Cardiac fibroblast (primary cell): ENCODE data around the gene SLCO2A1.

Experiments
- DNase-seq, 2 donors: peaks; one replicate each; pipeline versions ENCODE4 v3.0.0 to v3.0.0-alpha.2; 2010; ENCODE audit warnings: low read depth in 2 of 2
- H3K4me3 ChIP-seq, 2 donors: replicated peaks in 1 of 2; 1 replicate in 1 of 2; 2 replicates in 1 of 2; pipeline ENCODE4 v1.5.1; 2011; ENCODE audit warnings: low read depth in 2 of 2, low read length in 2 of 2, mild to moderate bottlenecking in 2 of 2, moderate library complexity in 1 of 2
- TF ChIP-seq, protein P1 (sequence below): IDR thresholded peaks from one replicate; pipeline ENCODE4 v1.5.1; 2011; ENCODE audit warnings: low read depth, mild to moderate bottlenecking, low read length, inconsistent platforms

The SLCO2A1 gene

DNA sequence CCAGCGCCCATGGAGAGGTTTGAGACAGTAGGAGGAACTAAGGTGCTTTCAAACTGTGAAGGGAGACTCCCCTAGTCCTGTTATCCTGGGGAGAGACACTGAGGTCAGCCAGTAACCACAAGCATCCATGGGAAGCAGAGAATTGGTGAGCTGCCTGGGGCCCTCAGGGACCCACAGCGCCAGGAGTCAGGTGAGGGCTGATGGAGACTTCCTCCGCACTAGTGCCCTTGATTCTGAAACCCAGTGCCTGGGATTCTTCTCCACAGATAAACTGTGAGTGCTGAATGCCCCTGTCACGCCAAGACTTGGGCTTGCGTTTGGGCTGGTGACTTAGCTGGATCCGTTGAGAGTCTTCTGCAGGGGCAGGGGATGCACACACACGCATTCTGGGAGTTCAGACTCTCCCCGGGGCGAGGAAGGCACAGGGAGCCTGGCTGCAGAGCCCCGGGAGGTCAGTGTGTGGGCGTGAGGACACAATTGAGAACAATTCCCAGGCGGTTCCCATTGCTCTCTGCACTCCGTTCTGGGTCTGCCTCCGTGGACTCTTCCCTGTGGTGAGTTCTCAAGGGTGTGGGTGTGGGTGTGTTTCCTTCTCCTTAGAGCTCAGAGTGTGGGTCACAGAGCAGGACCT, 37.9 kb upstream of the SLCO2A1 start:
- TF ChIP-seq, protein P1, sequence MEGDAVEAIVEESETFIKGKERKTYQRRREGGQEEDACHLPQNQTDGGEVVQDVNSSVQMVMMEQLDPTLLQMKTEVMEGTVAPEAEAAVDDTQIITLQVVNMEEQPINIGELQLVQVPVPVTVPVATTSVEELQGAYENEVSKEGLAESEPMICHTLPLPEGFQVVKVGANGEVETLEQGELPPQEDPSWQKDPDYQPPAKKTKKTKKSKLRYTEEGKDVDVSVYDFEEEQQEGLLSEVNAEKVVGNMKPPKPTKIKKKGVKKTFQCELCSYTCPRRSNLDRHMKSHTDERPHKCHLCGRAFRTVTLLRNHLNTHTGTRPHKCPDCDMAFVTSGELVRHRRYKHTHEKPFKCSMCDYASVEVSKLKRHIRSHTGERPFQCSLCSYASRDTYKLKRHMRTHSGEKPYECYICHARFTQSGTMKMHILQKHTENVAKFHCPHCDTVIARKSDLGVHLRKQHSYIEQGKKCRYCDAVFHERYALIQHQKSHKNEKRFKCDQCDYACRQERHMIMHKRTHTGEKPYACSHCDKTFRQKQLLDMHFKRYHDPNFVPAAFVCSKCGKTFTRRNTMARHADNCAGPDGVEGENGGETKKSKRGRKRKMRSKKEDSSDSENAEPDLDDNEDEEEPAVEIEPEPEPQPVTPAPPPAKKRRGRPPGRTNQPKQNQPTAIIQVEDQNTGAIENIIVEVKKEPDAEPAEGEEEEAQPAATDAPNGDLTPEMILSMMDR: no peak
- peak in 1 of 2 donors; percentile 37 for DNase-seq
- H3K4me3 ChIP-seq: no peak overlapping the region

DNA sequence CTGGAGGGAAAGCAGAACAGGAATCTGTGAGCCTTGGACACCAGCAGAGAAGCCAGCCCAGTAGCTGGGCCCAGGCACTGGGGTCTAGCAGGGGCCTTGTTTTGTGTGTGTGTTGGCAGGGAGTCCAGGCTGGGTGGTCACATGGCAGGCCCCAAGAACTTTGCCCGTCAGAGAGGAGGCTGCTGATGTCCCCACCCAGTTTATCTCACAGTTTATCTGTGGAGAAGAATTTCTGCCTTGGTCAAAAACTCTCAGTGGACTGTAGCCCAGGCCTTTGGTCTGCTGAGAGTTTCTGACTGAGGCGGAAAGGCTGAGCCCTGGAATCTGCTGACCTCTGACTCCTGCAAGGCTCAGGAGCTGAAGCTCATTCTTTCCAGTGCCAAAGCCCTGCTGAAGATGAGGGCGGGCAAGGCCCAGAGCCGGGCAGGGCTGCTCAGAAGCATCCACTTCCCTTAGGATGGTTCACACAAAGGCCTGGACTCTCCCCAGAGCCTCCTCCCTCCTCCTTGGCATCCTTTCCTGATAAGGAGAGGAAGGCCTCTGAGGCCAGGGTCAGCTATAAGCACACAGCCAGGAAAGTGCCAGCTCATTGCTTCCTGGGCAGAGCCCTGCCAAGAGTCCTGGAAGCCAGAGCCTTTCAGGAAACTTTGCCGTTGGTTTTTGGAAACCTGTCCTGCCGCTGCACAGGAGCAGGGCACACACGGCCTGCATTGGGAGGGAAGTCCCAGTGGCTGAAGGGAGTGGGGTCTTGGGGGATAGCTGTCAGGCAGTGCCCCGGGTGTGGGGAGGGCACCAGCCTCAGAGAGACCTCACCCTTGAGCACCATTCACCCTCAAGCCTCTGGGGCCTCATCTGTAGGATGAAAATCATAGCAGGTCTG, 37.2 kb upstream of the SLCO2A1 start:
- no peak overlapping the region for H3K4me3 ChIP-seq
- TF ChIP-seq, protein P1: no peak
- DNase-seq: peak in 1 of 2 donors; percentile 72

DNA sequence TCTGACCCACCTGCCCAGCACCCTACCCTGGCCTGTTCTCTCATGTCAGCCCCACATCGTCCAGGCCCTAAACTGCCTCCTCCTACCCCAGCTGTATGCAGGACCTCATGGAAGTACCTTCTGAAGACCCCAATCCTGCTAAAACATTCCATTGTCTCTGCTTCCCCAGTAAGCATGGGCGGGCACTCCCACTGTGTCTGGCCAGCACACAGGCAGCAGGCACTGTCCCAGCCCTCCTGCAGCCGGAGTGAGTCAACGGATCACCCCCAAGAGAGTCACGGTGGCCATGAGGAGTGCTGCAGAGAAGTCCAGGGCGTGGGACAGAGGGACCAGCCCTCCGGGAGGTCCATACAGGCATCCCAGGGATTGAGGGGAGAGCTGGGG, 36.4 kb upstream of the SLCO2A1 start:
- H3K4me3 ChIP-seq: no peak overlapping the region
- no peak for DNase-seq
- TF ChIP-seq, protein P1: no peak

DNA sequence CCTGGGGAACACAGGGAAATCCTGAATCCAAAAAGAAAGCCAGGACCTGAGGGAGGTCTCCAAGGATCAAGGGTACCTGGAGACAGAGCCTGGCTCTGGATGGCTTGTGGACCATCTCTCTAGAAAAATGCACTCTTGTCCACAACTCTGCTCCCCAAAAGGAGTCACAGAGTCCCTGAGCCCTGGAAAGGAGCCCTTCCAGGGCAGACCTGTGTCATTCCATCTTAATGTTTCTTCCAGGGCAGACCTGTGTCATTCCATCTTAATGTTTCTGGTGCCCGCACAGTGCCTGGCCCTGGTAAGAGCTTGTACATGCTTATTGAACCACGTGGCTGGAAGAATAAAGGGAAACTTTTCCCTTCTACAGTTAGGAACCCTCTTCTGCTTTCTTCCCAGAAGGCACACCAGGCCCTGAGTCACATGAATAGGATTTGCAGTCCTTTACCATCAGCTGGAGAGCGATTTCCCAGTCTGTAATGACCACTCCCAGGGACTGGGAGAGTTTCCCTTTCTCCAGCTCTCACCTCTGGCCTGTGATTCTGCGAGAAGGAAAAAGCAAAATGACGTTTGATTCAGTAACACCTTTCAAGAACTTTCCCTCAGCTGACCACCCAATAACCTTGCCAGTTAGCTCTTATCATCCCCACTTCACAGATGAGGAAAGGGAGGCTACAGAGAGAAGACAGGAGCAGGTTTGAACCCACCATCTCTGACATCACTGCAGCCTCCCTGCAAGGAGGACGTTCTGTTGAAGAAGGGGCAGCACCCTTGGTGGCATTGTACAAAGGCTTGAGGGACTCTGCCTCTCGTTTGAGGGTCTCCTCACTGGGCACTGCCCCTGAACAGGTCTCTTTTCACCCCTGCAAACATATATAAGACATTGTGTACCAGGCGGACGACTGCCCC, 35.8 kb upstream of the SLCO2A1 start:
- TF ChIP-seq, protein P1: no peak
- no peak overlapping the region for H3K4me3 ChIP-seq
- no peak for DNase-seq

DNA sequence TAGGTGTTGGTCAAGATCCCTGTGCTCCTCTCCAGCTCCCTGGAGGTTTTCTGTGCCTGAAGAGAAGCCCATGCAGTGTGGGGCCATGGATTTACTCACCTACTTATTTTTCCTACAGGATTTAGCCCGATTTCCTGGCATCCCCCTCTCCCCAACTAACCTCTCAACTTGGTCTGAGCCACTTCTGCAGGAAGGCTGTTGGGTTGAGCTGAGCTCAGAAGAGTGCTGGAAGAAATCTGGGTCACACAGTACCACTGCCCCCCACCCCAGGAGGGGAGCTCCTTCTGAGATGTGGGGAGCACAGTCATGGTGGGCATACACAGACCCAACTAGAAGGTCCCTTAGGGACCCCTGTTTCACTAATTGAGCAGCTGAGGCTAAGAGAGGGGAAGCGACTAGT, 34.4 kb upstream of the SLCO2A1 start:
- TF ChIP-seq, protein P1: no peak

DNA sequence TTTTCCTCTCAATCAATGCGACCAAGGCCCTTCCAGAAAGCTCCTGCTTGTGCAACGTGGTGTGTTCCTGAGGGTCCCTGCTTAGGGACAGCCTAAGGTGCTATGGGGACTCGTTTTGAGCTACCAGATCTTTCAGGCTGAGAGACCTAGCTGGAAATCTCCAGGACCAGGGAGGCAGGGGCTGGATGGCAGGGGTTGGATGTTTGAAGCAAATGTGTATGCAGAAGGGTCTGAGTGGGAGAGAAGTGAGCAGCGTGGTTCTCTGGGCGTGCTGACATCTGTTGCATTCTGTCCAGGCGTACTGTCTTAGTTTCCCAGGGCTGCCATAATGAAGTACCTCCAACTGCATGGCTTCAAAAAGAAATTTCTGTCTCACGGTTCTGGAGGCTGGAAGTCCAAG, 31.7 kb upstream of the SLCO2A1 start:
- no peak for DNase-seq
- TF ChIP-seq, protein P1: no peak
- no peak overlapping the region for H3K4me3 ChIP-seq

More for the DNA sequence above, 34.4 kb upstream of the SLCO2A1 start:
- no peak for DNase-seq
- H3K4me3 ChIP-seq: no peak overlapping the region
